ENCODE data around the gene CENPB.
A peak's percentile ranks its signal among the peaks of the same experiment; 100 is the strongest.

The CENPB gene

GRCh38 chr20:3813848-3814581 is 27.5 kb upstream of the CENPB start:
- Histone ChIP-seq H3K9ac (ENCODE audit: low read length) (no peak overlapping the region), H3K23ac (ENCODE audit: low read length in 2 of 2) (no peak overlapping the region), H3K4me2 (ENCODE audit: low read length, poor library complexity, severe bottlenecking) (no peak overlapping the region), H2AFZ (ENCODE audit: low read depth, low read length) (no peak overlapping the region), H3K4me3 (ENCODE audit: insufficient read depth in 1 of 2, low read depth in 1 of 2, low read length in 2 of 2) (no peak overlapping the region), H3K9me3 (ENCODE audit: control insufficient read depth, low read length) (no peaks in the 10 kb centered on the region), H3K36me3 (ENCODE audit: control insufficient read depth in 1 of 2, insufficient read depth in 2 of 2, low read depth in 1 of 2, low read length in 2 of 2) (no peaks in the 10 kb centered on the region), H3K18ac (ENCODE audit: low read depth in 1 of 2, low read length in 2 of 2) (peak overlapping the region in 1 of 2 experiments; percentile 54), H4K8ac (ENCODE audit: low read length) (no peak overlapping the region), H2BK12ac (ENCODE audit: low read length in 2 of 2) (peak overlapping the region in 1 of 2 experiments; percentile 42), H2BK5ac (ENCODE audit: low read depth, low read length, poor library complexity, severe bottlenecking) (no peak overlapping the region), H3K14ac (ENCODE audit: low read length in 2 of 2) (no peak overlapping the region), H4K91ac (ENCODE audit: low read length) (no peak overlapping the region), H2BK15ac (ENCODE audit: low read depth, poor library complexity, severe bottlenecking) (no peak overlapping the region), H3K4ac (ENCODE audit: low read depth in 1 of 2, low read length in 2 of 2) (peak overlapping the region in 1 of 2 experiments; percentile 14), H3K27ac (ENCODE audit: low read length, poor library complexity, severe bottlenecking) (no peak overlapping the region), H3K27me3 (ENCODE audit: control insufficient read depth in 1 of 2, insufficient read depth in 1 of 2, low read length in 2 of 2) (no peaks in the 10 kb centered on the region), H2AK5ac (ENCODE audit: low read length, severe bottlenecking) (no peak overlapping the region), H2BK120ac (ENCODE audit: low read depth, low read length) (no peak overlapping the region), H3K79me1 (replicated peaks; ENCODE audit: low read length, poor library complexity, severe bottlenecking) (no peaks in the 10 kb centered on the region), H3K4me1 (ENCODE audit: control insufficient read depth, insufficient read depth, low read depth, low read length) (peaks cover 15% of the 10 kb centered on the region)
- DNase-seq: no peak
- 95% methylated on average over 5 of the region's 12 CpGs for WGBS

GRCh38 chr20:3812975-3813847 is 26.7 kb upstream of the CENPB start:
- Histone ChIP-seq H2BK120ac (ENCODE audit: low read depth, low read length) (no peak overlapping the region), H3K9me3 (ENCODE audit: control insufficient read depth, low read length) (no peaks in the 10 kb centered on the region), H3K23ac (ENCODE audit: low read length in 2 of 2) (no peak overlapping the region), H3K36me3 (ENCODE audit: control insufficient read depth in 1 of 2, insufficient read depth in 2 of 2, low read depth in 1 of 2, low read length in 2 of 2) (no peaks in the 10 kb centered on the region), H3K14ac (ENCODE audit: low read length in 2 of 2) (no peak overlapping the region), H2AK5ac (ENCODE audit: low read length, severe bottlenecking) (peak overlapping the region; percentile 88), H2AFZ (ENCODE audit: low read depth, low read length) (no peak overlapping the region), H4K8ac (ENCODE audit: low read length) (peak overlapping the region; percentile 52), H3K18ac (ENCODE audit: low read depth in 1 of 2, low read length in 2 of 2) (peak overlapping the region; percentile 47 to 54), H3K27ac (ENCODE audit: low read length, poor library complexity, severe bottlenecking) (no peak overlapping the region), H3K79me1 (replicated peaks; ENCODE audit: low read length, poor library complexity, severe bottlenecking) (no peaks in the 10 kb centered on the region), H3K4ac (ENCODE audit: low read depth in 1 of 2, low read length in 2 of 2) (peak overlapping the region in 1 of 2 experiments; percentile 14), H2BK15ac (ENCODE audit: low read depth, poor library complexity, severe bottlenecking) (no peak overlapping the region), H2BK12ac (ENCODE audit: low read length in 2 of 2) (peak overlapping the region; percentile 90 to 100), H3K27me3 (ENCODE audit: control insufficient read depth in 1 of 2, insufficient read depth in 1 of 2, low read length in 2 of 2) (no peaks in the 10 kb centered on the region), H3K9ac (ENCODE audit: low read length) (peak overlapping the region; percentile 19), H3K4me1 (ENCODE audit: control insufficient read depth, insufficient read depth, low read depth, low read length) (peaks cover 10% of the 10 kb centered on the region), H3K4me2 (ENCODE audit: low read length, poor library complexity, severe bottlenecking) (no peak overlapping the region), H4K91ac (ENCODE audit: low read length) (peak overlapping the region; percentile 29), H3K4me3 (ENCODE audit: insufficient read depth in 1 of 2, low read depth in 1 of 2, low read length in 2 of 2) (no peak overlapping the region), H2BK5ac (ENCODE audit: low read depth, low read length, poor library complexity, severe bottlenecking) (no peak overlapping the region)
- 94% methylated on average over 8 of the region's 8 CpGs for WGBS
- DNase-seq: no peak

GRCh38 chr20:3812259-3812681 is 25.7 kb upstream of the CENPB start:
- Histone ChIP-seq H3K9me3 (ENCODE audit: control insufficient read depth, low read length) (no peaks in the 10 kb centered on the region), H3K4me1 (ENCODE audit: control insufficient read depth, insufficient read depth, low read depth, low read length) (peaks cover 16% of the 10 kb centered on the region), H3K4ac (ENCODE audit: low read depth in 1 of 2, low read length in 2 of 2) (peak overlapping the region; percentile 73 to 99), H2AK5ac (ENCODE audit: low read length, severe bottlenecking) (peak overlapping the region; percentile 98), H3K4me3 (ENCODE audit: insufficient read depth in 1 of 2, low read depth in 1 of 2, low read length in 2 of 2) (no peak overlapping the region), H3K27me3 (ENCODE audit: control insufficient read depth in 1 of 2, insufficient read depth in 1 of 2, low read length in 2 of 2) (no peaks in the 10 kb centered on the region), H3K14ac (ENCODE audit: low read length in 2 of 2) (peak overlapping the region in 1 of 2 experiments; percentile 53), H3K9ac (ENCODE audit: low read length) (peak overlapping the region; percentile 73), H2BK5ac (ENCODE audit: low read depth, low read length, poor library complexity, severe bottlenecking) (peak overlapping the region; percentile 66), H2BK120ac (ENCODE audit: low read depth, low read length) (peak overlapping the region; percentile 93), H4K8ac (ENCODE audit: low read length) (peak overlapping the region; percentile 88), H3K23ac (ENCODE audit: low read length in 2 of 2) (no peak overlapping the region), H2BK12ac (ENCODE audit: low read length in 2 of 2) (peak overlapping the region; percentile 32 to 99), H4K91ac (ENCODE audit: low read length) (peak overlapping the region; percentile 99), H2AFZ (ENCODE audit: low read depth, low read length) (no peak overlapping the region), H3K36me3 (ENCODE audit: control insufficient read depth in 1 of 2, insufficient read depth in 2 of 2, low read depth in 1 of 2, low read length in 2 of 2) (no peaks in the 10 kb centered on the region), H3K4me2 (ENCODE audit: low read length, poor library complexity, severe bottlenecking) (no peak overlapping the region), H3K79me1 (replicated peaks; ENCODE audit: low read length, poor library complexity, severe bottlenecking) (no peaks in the 10 kb centered on the region), H2BK15ac (ENCODE audit: low read depth, poor library complexity, severe bottlenecking) (peak overlapping the region; percentile 100), H3K27ac (ENCODE audit: low read length, poor library complexity, severe bottlenecking) (peak overlapping the region; percentile 79), H3K18ac (ENCODE audit: low read depth in 1 of 2, low read length in 2 of 2) (peak overlapping the region; percentile 63 to 98)
- no peak for DNase-seq
- WGBS: 98% methylated on average over 8 of the region's 9 CpGs

All from mesenchymal stem cell (in vitro differentiated cells and primary cell).